ENCODE data around the gene NOL6. TPM values are rescaled to one million over a fixed set of nuclear protein-coding genes. Genes with fewer than 3 reads are reported as not detected.
A peak's percentile ranks its signal among the peaks of the same experiment; 100 is the strongest.

The NOL6 gene
- total and polyA plus RNA-seq, 2 of the 13 experiments (the other 11 are each of a cell fraction or from before 2014, with no cell fraction given) = 17.0 to 30.2 TPM

GRCh38 chr9:33466565-33467495 is 6.9 kb downstream of the NOL6 start (continued):
- TF ChIP-seq ZNF784 (CRISPR knock-in tag; IDR thresholded peaks at IDR 0.05; ENCODE audit: borderline replicate concordance) (no peak), ZNF546 (CRISPR knock-in tag; conservative IDR thresholded peaks at IDR 0.05) (no peak), CBX5 (CRISPR knock-in tag; IDR thresholded peaks at IDR 0.05; ENCODE audit: borderline replicate concordance) (no peak), POLR2AphosphoS5 (IDR thresholded peaks at IDR 0.05; ENCODE audit: low read depth, low read length) (no peak), NFYB (CRISPR knock-in tag; IDR thresholded peaks at IDR 0.05) (no peak), ZNF326 (CRISPR knock-in tag; IDR thresholded peaks at IDR 0.05; ENCODE audit: borderline replicate concordance) (no peak), GABPB1 (CRISPR knock-in tag; IDR thresholded peaks at IDR 0.05) (peak; percentile 28; the same call in 1 of the 2 replicates), ZNF746 (CRISPR knock-in tag; IDR thresholded peaks at IDR 0.05) (no peak), MAFK (conservative IDR thresholded peaks at IDR 0.05 in 1 of 2, IDR thresholded peaks at IDR 0.05 in 1 of 2; ENCODE audit: low read length in 2 of 2) (0 out of 4 replicates have a peak, but pooled peaks of 1 of the 2 experiments have one; percentile 1), ZNF816 (CRISPR knock-in tag; IDR thresholded peaks at IDR 0.05; ENCODE audit: borderline replicate concordance) (no peak), HMGXB4 (CRISPR knock-in tag; IDR thresholded peaks at IDR 0.05; ENCODE audit: borderline replicate concordance in 1 of 2, low read depth in 1 of 2) (peak in 1 of 2 experiments; percentile 49; a peak in 1 of 4 replicates), HMGA1 (CRISPR knock-in tag; conservative IDR thresholded peaks at IDR 0.05) (no peak), ZNF318 (CRISPR knock-in tag; IDR thresholded peaks at IDR 0.05) (no peak), MAFF (IDR thresholded peaks at IDR 0.05; ENCODE audit: low read depth, low read length) (peak; percentile 16; the same call in 1 of the 2 replicates)

Measured in HepG2 (cell line).